ENCODE measurements around the gene NUDC.

The NUDC gene

GRCh38 chr1:26991310-26992116 is 70.0 kb downstream of the NUDC start:
- DNase-seq: no peak

DNA sequence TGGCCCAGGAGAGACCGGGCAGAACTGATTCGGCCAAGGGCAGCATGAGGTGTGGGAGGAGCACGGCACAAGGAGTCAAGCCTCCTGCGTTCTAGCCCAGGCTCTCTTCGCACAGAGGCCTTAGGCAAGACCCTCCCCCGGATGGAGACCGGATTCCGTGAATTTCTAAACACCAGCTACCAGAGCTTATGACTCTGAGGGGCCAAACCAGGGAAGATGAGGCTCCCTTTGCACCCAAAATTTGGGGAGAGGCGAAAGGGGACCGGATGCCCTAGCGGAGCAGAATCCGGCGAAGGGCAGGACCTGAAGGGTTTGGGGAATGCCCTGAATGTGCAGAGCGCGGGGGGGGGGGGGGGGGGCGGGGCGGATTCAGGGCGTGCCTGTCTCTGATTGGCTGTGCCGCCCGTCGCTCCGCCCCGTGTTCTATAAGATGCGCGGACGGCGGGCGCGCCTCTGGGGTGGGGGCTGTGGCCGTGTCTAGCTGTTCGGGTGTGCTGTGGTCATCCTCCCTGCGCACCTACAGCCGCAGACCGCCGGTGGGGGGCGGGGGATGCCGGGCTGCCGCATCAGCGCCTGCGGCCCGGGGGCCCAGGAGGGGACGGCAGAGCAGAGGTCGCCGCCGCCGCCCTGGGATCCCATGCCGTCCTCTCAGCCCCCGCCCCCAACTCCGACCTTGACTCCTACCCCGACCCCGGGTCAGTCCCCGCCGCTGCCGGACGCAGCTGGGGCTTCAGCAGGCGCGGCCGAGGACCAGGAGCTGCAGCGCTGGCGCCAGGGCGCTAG is 71.9 kb downstream of the NUDC start, which contains the start of gene TRNP1:
Gene TRNP1, plus strand, starts transcription at position 456 of the 783 bp plus-strand sequence. Its CDS starts 95 bp downstream, at position 551.
- peak; percentile 78 for DNase-seq

DNA sequence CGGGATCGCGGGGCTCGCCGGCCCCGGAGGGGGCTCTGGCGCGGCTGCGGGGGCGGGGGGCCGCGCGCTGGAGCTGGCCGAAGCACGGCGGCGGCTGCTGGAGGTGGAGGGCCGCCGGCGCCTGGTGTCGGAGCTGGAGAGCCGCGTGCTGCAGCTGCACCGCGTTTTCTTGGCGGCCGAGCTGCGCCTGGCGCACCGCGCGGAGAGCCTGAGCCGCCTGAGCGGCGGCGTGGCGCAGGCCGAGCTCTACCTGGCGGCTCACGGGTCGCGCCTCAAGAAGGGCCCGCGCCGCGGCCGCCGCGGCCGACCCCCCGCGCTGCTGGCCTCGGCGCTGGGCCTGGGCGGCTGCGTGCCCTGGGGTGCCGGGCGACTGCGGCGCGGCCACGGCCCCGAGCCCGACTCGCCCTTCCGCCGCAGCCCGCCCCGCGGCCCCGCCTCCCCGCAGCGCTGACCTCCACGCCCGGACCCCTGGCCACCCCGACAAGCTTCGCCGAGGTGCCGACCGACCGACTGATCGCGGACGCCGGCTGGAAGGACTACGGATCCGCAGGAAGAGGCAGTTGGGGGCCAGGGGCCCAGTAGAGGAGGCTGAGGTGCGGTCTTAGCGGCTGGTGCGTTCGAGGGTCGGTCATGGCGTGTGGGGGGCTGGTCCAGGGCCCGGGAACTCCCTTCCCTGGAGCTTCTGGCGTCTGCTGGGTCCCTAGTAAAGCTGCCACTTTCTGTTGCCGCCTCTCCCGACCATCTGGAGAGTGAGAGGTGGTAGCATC is 72.7 kb downstream of the NUDC start:
- no peak for DNase-seq

GRCh38 chr1:26994787-26995517 is 73.4 kb downstream of the NUDC start:
- DNase-seq: no peak

GRCh38 chr1:26996024-26996423 is 74.5 kb downstream of the NUDC start:
- DNase-seq: peak; percentile 52

Measured in fibroblast of skin of scalp (primary cell).